ENCODE data around the gene PDE8B.
A peak's percentile ranks its signal among the peaks of the same experiment; 100 is the strongest.

Gene PDE8B, protein sequence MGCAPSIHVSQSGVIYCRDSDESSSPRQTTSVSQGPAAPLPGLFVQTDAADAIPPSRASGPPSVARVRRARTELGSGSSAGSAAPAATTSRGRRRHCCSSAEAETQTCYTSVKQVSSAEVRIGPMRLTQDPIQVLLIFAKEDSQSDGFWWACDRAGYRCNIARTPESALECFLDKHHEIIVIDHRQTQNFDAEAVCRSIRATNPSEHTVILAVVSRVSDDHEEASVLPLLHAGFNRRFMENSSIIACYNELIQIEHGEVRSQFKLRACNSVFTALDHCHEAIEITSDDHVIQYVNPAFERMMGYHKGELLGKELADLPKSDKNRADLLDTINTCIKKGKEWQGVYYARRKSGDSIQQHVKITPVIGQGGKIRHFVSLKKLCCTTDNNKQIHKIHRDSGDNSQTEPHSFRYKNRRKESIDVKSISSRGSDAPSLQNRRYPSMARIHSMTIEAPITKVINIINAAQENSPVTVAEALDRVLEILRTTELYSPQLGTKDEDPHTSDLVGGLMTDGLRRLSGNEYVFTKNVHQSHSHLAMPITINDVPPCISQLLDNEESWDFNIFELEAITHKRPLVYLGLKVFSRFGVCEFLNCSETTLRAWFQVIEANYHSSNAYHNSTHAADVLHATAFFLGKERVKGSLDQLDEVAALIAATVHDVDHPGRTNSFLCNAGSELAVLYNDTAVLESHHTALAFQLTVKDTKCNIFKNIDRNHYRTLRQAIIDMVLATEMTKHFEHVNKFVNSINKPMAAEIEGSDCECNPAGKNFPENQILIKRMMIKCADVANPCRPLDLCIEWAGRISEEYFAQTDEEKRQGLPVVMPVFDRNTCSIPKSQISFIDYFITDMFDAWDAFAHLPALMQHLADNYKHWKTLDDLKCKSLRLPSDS

DNA sequence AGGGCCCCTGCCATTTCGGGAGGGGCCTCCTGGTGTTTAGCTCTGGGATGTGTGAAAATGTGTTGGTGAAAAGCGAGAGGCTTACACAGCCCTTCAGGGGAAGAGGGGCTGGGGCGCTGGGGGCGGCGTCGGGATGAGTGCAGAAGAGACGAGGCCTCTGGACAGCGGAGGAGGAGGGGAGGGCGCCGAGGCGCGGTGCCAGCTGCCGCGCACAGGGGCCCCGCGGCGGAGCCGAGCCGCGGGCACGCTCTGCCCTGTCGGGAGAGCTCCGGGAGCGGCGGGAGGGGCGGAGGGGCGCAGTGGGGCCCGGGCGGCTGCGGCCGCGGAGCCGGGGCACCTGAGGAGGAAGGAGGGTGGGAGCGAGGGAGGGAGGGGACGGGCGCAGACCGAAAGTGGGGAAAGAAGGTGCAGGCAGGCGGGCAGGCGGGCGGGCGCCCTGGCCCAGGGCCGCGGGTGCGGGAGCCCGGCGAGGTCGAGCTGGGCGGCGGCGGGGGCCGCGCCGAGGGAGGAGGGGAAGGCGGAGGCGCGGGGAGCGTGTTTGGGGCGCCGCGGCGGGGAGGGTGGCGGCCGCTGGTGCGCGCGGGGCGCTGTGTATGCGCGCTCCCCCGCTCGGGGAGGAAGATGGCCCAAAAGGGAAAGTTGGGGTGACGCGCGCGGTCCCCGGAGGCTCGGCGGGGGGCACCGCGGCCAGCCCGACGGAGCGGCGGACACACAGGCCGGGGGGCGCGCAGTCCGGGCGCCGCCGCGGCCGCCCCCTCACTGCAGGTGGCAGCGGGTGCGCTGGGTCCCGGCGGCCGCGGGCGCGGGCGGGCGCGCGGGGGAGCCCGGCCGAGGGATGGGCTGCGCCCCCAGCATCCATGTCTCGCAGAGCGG, at the start of gene PDE8B:
PDE8B (plus strand) TSS at position 590 of the 873 bp plus-strand sequence; CDS start at position 836, 246 bp downstream.
- DNase-seq: no peak

DNA sequence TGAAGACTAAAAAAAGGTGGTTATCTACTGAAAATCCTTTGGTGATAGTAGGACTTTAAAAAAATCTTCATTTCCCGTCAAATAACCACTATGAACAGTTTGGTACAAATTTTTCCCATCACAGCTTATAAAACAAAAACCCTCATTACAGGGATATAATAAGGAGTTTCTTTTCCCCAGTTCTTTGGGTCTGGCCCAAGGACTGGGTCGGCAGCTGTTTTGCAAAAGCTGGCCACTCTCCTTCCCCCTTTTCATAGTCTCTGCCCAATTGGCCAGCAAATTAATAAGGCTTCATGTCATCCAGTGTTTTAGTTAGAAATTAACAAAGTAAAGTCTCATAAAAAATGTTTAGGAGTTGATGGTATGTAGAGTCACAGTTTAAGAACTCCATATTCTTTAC, 47.0 kb upstream of the PDE8B start:
- no peak for DNase-seq

DNA sequence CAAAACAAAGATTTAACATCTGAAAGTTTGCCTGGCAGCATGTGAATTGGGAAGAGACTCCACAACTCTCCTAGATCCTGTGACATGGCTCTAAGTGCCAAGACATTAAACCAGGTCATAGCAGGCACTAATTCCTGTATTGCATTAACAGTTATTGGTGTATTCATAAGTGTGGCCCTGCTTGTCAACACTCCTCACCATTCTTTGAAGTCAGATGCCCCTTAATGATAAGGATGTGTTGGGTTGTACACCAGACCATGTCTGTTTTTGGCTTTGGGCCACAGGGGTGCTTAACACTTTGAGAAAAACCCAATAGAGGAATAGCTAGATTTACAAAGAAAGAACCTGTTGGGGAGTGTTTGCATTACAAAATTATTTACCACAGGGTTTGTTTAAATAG, 43.4 kb upstream of the PDE8B start:
- DNase-seq: no peak

DNA sequence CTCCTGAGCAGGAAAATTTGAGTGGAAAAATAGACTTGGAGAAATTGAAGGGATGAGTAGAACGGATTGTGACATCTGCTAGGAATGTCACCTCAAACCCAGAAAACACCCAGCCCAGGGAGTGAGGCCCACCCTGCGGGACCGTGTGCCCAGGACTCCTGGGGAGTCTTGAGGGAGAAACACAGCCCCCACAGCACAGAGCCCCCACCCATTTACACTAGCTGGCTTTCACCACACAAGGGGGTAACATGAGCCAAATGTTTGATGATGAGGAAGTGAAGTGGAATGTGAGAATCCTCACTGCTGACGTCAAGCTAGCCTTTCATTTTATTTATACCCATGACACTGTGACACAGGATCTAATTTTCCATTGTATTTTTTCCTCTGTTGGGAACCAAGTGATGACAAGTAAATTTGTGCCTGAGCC, 42.8 kb upstream of the PDE8B start:
- no peak for DNase-seq

DNA sequence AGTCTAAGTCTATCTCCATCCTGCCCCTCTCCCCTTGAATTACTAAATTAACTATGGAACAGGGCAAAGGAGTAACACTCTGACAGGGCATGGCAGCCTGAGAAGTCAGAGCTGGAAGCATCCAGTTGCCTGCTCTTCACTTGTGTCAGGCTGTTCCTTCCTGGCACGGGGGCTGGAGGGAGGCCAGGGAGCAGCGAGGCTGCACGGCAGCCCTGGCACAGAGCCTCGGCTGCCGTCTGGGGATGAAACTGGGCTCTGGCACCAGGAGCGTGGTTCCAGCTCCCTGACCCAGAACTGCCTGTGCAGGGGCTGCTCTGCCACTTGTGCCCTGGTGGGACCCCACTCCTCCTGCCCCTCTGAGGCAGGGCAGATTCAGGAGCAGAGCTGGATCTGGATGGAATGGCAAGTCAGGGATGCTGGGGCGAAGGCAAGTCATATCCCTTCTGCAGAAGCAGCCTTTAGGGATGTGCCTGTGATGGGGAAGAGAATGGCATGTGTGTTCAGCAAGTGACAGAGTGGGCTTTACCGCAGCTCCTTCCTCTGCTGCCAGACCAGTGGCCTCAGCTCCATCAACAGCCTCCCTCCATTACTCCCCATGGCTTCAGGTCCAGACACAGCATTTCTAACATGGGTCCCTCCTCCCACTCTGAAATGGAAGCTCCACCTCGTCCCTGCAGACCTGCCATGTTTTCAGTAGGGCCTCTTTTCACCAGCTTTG, 42.2 kb upstream of the PDE8B start:
- DNase-seq: no peak

DNA sequence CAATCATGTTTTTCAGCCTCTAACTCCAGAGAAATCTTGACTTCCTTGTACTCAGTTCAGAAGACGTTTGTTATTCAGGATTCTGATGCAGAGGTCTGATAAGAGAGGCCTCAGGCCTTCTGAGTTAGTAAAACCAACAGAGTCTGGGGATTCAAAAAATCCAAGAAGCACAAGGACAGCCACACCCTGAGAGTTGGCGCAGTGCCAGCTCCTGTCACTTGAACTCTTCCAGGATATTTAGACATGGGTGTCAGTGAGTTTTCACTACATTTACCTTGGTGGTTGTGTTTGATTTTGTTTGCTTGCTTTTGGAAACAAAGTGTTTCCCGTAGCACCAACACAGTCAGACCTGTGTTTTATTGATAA, 41.6 kb upstream of the PDE8B start:
- DNase-seq: no peak

DNA sequence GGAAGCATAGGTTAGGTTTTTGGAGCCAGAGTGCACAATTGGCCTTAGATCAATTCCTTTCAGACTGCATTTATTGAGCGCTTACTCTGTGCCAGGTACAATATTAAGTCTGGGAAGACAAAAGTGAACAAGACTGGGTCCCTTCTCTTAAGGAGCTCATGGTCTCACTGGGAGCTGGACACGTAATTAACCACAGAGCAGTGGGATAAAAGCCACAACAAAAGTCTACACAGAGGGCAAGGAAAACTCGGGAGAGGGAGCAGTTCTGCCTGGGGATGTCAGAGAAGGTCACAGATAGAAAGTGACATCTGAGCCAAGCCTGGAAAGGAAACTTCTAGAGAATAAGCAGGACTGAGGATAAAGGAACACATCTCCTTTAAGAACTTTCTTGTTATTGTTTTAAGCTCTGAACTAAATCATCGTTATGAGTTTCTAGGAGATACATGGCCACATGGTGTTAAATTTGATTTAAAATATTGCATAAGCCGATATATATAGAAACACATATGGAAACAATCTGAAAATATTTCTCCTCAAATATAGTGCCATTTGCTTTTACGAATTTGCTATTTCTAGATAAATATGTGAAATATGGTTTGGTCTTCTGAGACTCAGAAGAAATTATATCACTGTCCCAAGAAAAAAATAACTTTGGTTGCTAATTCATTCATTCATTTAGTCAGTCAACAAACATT, 40.1 kb upstream of the PDE8B start:
- DNase-seq: no peak

DNA sequence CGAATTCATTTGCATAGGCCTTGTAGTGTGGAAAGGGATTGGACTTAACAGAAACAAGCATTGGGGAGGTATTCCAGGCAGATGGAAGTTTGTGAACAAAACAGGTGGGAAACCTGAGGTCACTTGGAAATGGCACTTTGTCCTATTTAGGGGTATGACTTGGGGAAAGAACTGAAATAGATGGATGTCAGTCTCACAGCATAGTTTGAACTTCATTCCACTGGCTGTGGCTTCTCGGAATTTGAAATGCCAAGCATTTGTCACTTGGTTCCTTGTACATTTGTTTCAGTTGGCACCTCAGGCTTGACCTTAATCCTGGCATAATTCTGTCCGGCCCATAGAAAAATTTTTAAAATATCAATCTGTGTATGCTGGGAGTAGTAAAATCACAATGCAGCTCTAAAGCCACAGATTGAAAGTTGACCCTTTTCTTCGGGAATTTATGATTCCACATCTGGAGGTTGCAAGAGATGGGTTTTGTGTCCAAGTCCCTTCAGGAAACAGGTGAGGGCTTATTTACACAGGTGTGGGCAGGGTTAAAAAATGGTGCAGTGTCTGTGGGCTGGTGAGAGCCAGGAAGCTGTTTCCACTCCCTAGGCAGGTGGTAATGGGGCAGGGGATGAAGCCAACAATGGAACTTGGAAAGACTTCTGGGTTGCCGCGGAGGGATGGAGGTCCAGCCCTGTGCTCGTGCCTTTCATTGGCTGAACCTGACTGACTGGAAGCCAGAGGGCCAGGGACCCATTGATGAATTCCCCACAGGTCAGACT, 39.2 kb upstream of the PDE8B start:
- no peak for DNase-seq

DNA sequence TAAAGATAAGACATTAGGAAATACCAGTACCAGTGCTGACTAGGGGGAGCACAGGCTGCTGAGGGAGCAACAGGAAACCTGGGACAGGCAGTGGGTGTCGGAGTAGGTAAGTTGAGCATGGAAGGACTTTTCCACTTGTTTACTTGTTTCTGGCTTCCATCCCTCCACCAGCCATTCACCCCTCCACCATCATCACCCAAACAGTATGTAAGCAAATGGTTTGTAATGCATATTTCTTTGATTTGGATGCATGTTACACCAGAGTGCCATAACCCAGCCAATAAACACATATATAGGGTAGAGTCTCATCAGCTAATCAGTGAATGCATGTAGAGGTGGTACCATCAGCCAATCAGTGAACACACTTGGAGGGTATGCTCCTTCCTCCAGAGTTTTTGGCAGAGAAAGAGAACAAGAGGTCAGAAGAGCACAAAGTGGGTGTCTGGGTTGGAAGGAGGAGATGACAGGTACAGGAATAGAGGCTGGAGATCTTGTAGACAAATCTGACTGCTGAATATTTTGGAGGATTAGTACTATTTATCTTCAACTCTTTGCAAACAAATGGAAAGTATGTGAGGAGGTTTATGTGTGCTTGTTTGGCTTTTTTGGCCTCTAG, 37.7 kb upstream of the PDE8B start:
- no peak for DNase-seq

DNA sequence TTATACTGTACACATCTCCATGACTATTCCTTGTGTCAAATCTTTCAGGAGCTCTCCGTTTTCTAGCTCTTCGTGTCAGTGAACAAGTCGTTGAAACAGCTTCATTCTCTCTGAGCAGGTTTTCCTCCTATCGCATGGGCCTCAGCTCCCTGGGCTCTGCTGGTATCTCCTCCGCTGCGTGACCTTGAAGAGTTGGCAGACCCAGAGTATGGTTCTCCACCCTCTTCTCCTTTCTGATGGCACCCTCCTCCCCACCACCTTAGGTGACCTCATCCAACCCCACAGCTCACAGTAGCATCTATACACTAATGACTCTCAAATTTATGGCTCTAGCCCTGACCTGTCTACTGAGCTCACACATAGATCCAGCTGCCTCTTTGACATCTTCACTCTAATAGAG, 36.0 kb upstream of the PDE8B start:
- no peak for DNase-seq

DNA sequence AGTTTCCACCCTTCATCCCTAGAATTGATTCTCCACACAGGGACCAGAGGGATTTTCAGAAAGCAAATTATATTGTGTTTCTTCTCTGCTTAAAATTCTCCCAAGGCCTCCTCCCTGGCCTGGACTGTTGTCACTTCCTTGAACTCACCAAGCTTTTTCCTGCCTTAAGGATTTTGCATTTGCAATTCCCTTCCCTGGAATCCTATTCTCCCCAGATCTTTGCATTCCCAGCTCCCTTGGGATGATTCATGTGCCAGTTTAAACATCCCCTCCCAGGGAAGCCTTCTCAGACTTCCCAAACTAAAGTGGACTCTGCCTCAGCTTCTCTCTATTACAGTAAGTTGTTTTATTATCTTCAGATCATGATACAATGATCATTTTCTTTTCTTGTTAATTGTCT, 35.2 kb upstream of the PDE8B start:
- no peak for DNase-seq

DNA sequence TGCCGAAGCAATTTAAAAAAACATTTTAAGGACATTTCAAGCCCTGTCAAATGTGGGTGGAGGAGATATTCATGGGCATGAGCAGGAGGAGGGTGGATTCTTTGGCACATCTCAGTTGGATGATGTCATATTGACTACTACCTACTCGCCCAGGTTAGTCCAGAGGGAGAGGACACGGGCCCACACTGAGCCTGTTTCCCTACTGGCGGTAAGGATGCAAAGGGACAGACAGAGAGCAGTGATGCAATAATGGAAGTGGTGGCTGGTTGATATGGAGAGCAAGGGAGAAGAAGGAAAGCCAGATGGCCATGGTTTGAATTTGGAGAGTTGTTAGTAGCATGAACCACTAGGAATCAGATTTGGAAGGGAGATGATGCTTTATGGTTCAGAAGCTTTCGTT, 34.1 kb upstream of the PDE8B start:
- no peak for DNase-seq

DNA sequence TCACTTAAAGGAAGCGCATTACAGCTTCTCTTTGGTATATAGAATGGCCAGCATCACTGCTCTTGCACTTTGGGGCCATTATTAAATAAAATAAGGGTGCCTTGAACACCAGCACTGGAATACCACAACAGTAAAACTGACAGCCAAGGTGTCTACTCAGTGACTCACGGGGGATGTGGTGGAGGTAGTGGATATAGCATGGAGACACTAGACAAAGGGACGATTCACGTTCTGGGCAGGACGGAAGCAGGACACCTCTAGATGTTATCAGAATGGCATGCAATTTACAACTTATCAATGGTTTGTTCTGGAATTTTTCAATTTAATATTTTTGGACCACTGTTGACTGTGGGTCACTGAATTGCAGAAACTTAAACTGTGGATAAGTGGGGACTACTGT, 32.9 kb upstream of the PDE8B start:
- DNase-seq: peak; percentile 78

DNA sequence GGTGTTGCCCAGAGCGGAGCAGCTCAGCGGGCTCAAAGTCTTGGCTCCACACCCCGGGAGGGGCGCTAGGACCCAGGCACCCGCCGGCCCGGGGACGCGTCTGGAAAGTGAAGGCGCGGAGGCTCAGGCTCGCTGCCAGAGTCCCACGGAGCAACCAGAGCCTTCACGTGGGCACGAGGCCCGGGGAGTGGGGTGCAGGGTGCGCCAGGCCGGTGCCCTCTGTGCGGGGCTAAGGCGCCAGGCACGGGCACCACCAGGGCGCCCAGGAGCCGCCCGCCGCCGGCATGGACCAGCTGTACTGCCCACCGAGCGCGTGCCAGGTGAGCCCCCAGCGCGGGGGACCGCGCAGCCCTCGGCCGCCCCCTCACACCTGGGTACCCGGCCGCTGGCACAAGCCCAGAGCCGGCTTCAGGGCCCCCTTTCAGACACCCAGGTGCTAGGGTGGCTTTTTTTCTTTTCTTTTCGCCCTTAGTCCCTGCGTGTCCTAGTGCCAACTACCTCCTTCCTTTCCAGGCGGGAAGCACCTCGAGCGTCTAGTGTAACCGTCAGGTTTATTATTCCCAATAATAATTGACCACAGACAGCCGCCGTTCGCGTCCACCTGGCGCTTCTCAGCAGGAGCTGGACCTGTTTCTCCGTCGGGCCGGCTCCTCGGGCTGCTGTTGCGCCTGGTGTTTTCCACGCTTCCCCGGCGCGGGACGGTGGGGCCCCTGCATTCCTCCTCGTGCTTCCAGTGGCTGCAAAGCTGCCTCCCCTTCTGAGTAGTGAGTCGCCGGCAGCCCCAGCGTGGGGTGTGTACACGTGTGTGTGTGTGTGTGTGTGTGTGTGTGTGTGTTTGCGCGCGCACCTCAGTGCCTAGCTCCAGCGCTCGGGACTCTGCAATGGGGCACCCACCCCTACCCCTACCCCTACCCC, 30.1 kb upstream of the PDE8B start:
- peak; percentile 62 for DNase-seq

DNA sequence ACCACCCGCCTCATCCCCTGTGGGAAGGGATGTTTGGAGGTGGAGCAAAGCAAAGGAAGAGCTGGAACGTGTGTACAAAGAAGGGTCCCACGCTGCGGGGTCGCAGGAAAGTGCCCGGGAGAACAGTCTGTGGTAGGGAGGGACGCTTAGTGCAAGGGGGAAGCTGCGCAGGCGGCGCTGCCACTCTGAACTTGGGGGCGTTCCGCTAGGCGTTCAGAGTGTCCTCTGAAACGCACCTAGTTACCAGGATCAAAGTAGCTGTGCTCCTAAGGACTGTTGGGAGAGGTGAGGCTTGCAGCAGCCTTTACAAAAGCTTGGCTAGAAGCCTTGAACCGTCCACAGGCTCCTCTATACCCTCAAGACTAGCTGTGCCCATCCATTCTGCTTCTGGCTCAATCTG, 29.3 kb upstream of the PDE8B start:
- DNase-seq: no peak

DNA sequence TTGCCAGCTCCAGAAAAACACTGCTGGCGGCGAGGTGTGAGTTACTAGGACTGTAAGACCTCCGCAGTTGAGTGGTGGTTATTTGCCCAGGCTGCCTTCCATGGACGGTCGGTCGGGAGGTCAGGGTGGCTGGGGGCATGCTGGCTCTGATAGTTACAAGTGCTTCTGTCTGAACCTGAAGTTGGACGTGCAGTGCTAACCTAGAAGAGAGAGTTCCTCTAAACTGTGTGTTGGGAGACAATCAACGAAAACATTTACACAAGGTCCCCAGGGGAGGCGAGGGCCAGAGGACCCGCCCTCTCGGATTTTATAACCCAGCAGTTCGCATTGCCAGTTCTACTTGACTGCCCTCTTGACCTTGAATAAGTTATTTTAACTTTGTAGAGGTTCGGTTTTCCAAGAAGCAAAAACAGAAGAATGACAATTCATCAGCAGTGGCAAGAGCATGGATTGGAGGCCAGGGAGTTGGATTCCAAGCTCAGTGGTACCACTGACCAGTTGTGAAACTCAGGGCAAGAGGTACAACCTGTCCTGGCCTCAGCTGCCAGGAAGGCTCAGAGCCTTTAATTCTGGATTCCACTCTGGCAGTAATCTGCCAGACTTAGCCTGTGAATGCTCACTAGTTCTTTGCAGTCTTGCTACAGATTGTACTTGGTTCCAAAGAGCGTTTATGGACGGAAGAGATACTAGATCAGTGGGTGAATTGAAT, 28.7 kb upstream of the PDE8B start:
- DNase-seq: peak; percentile 51

DNA sequence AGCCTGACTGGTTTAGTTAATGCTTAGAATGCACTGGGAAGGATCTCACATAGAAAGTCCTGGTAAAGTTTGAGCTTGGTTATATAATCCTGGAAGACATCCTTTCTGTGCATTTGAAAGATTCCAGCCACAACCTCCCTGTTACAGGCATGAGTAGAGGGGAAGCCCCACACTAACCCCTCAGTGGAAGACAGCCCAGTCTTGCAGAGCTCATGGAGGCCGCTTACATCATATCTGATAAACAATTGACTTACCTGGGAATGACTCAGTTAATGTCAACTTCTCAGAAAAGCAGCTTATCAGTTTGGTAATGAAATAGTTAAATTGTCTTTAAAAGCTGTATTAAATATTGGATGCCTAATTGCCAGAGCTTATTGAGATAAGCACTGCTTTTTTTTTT, 28.1 kb upstream of the PDE8B start:
- no peak for DNase-seq

DNA sequence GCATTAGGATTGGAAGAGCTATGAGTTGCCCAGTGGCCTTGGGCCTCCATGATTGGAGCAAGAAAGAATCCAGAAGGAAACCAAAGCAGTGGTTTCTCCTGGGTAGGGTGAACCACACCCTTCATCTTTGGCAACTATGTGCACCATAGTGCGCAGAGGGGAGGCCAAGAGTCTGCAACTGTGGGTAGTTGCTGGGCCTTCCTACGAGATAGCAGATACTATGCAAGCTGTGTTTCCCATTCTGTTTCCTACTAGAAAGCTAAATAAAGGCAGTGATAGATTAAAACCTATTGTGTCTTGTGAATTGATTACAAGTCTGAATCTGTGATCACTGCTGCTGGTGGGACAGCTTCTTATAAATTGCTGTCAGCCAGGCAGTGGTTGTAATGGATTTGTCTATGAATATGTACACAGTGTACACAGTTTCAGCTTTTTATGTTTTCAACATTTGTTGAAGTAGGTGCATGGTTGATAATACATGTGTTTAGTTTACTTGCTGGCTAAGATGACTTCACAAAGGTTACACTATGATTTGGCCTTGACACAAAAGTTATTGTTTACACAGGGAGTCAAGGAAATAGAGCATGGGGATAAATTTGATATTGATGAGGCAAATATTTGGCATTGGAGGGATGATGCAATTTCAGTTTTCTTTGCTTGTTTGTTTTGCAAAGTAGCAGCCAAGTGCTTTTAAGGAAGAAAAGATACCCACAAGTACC, 23.7 kb upstream of the PDE8B start:
- DNase-seq: no peak
